GM12874 (cell line): ENCODE measurements around the gene DNAH1.
A peak's percentile ranks its signal among the peaks of the same experiment; 100 is the strongest.

Experiments used
- TF ChIP-seq, protein P1 (sequence below): IDR thresholded peaks from 2 replicates; pipeline ENCODE4 v1.5.1; 2011; ENCODE audit warnings: low read depth, mild to moderate bottlenecking, control low read depth, low read length, moderate library complexity; ENCODE audit not compliant: insufficient read depth

DNAH1 gene

GRCh38 chr3:52315977-52316764 is at the start of gene DNAH1:
TSS of gene DNAH1 (plus strand) at chr3:52316319. CDS start at chr3:52322443, 6,124 bp downstream.
- TF ChIP-seq, protein P1, sequence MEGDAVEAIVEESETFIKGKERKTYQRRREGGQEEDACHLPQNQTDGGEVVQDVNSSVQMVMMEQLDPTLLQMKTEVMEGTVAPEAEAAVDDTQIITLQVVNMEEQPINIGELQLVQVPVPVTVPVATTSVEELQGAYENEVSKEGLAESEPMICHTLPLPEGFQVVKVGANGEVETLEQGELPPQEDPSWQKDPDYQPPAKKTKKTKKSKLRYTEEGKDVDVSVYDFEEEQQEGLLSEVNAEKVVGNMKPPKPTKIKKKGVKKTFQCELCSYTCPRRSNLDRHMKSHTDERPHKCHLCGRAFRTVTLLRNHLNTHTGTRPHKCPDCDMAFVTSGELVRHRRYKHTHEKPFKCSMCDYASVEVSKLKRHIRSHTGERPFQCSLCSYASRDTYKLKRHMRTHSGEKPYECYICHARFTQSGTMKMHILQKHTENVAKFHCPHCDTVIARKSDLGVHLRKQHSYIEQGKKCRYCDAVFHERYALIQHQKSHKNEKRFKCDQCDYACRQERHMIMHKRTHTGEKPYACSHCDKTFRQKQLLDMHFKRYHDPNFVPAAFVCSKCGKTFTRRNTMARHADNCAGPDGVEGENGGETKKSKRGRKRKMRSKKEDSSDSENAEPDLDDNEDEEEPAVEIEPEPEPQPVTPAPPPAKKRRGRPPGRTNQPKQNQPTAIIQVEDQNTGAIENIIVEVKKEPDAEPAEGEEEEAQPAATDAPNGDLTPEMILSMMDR: no peak

DNA sequence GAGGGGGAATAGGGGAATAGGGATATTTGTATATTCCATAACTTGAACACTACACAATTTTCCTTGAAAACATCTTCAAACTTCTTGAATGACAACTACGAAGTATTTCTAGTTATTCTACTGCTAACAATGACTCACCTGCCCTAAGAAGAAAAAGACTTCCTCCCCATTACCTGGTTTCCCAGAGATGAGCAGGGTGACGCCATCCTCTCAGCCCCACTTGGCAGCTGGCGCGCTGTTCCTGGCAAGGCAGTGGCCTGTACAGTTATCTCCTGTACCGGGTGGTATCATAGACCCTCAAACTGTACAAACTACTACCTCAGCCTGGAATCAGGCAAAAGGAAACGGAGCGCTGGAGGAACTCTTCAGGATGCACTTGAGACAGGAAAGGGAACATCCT is 48.1 kb upstream of the DNAH1 start:
- TF ChIP-seq, protein P1: no peak

DNA sequence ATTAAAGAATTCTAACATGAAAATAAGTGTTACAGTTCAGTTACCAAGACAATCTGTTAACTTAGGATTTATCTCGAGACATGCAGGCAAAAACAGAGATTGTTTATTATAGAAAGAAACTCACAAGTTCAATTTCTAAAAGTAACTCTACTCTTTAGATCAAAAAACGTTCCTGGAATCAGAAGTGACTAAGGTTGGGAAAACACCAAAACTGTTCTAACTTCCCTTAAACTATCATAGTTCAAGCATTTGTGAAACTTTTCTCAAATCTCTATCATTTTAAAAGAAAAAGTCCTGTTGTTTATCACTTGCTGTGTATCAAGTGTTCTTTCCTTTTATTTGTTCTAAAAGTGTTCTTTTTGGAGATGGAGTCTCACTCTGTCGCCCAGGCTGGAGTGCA is 46.3 kb upstream of the DNAH1 start:
- TF ChIP-seq, protein P1: no peak

GRCh38 chr3:52270252-52270754 is 45.8 kb upstream of the DNAH1 start:
- TF ChIP-seq, protein P1: no peak

DNA sequence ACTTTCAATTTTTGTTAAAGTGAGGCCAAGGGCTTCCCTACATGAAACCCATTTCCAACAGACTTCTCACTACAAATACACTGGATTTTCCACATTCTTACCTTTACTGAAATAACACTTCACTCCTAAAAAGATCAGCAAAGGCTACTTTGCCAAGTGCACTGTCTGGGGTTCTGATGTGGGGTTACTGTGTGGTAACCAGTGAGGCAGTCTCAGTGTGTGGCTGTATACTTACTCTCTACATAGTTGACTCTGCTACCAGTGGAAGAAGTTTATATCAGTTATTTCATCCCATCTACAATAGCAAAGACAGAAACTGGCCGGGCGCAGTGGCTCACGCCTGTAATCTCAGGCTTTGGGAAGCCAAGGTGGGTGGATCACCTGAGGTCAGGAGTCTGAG is 43.3 kb upstream of the DNAH1 start:
- TF ChIP-seq, protein P1: no peak

- TF ChIP-seq, protein P1: no peak
Observed at GRCh38 chr3:52277071-52277964, 38.8 kb upstream of the DNAH1 start.

- TF ChIP-seq, protein P1: peak; percentile 46
Observed at GRCh38 chr3:52277972-52278509, 38.1 kb upstream of the DNAH1 start.
